ENCODE measurements around the gene CPNE4. TPM values are rescaled to one million over a fixed set of nuclear protein-coding genes. Genes with fewer than 3 reads are reported as not detected.

Gene CPNE4
- total and polyA plus RNA-seq, 4 donors, result 0.02 to 1.6 (median 0.29) TPM

- no peaks in the 10 kb centered on the region for H3K36me3 ChIP-seq (ENCODE audit: control insufficient read depth in 4 of 4, insufficient read depth in 4 of 4, low read length in 4 of 4)
- H3K9me3 ChIP-seq (ENCODE audit: control insufficient read depth in 4 of 4, insufficient read depth in 3 of 4, low read length in 3 of 4), result no peaks in the 10 kb centered on the region
- 70 to 81% methylated on average over 2 of the region's 2 CpGs for WGBS, 2 donors
- H3K9ac ChIP-seq (ENCODE audit: insufficient read depth in 1 of 2, low read length in 2 of 2), result no peak overlapping the region
- DNase-seq (no peak), ATAC-seq (ENCODE audit: insufficient read depth, low FRiP score) (no peak)
- no peaks in the 10 kb centered on the region for H3K4me1 ChIP-seq (ENCODE audit: control insufficient read depth in 5 of 5, insufficient read depth in 5 of 5, low read length in 5 of 5)
- H3K27ac ChIP-seq (ENCODE audit: low read depth in 1 of 2, low read length in 1 of 2), result no peak overlapping the region
- H3K27me3 ChIP-seq (ENCODE audit: control insufficient read depth in 3 of 3, insufficient read depth in 3 of 3, low read length in 2 of 3), result no peaks in the 10 kb centered on the region
- no peak for TF ChIP-seq CTCF (IDR thresholded peaks at IDR 0.05; ENCODE audit: control extremely low read depth, extremely low read depth)
- H3K4me3 ChIP-seq, result no peak overlapping the region
Observed at GRCh38 chr3:131912255-131912654, 122.6 kb downstream of the CPNE4 start.

GRCh38 chr3:131907796-131908195 is 127.0 kb downstream of the CPNE4 start:
- H3K9ac ChIP-seq (ENCODE audit: insufficient read depth in 1 of 2, low read length in 2 of 2), result no peak overlapping the region
- no peak for TF ChIP-seq CTCF (IDR thresholded peaks at IDR 0.05; ENCODE audit: control extremely low read depth, extremely low read depth)
- no peaks in the 10 kb centered on the region for H3K9me3 ChIP-seq (ENCODE audit: control insufficient read depth in 4 of 4, insufficient read depth in 3 of 4, low read length in 3 of 4)
- no peak overlapping the region for H3K27ac ChIP-seq (ENCODE audit: low read depth in 1 of 2, low read length in 1 of 2)
- H3K4me1 ChIP-seq (ENCODE audit: control insufficient read depth in 5 of 5, insufficient read depth in 5 of 5, low read length in 5 of 5), result no peaks in the 10 kb centered on the region
- ATAC-seq (ENCODE audit: insufficient read depth, low FRiP score) (no peak), DNase-seq (peak in 2 of 3 donors; percentile 19 to 49)
- no peaks in the 10 kb centered on the region for H3K27me3 ChIP-seq (ENCODE audit: control insufficient read depth in 3 of 3, insufficient read depth in 3 of 3, low read length in 2 of 3)
- H3K4me3 ChIP-seq, result no peak overlapping the region
- H3K36me3 ChIP-seq (ENCODE audit: control insufficient read depth in 4 of 4, insufficient read depth in 4 of 4, low read length in 4 of 4), result no peaks in the 10 kb centered on the region
- 41 to 90% methylated on average over 1 of the region's 1 CpG for WGBS, 2 donors

DNA sequence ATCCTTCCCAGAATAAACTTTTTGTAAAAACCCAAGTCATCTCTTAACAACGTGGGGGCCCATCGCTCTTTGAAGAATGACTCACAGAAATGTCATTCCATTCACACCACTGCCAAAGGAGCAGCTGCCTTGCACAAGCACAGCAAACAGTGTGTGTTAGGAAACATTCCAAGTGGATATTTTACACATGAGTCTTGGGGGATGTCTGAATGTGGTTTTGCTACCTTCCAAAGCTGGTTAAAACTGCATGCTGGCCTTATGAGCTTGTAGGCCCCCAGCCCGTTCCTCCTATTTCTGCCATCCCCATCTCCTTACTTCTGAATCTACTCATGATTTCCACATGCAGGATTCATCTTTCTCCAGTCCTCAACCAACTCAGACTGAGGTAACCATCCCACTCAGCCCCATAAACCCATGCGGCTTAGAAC is 130.8 kb downstream of the CPNE4 start:
- no peak overlapping the region for H3K9ac ChIP-seq (ENCODE audit: insufficient read depth in 1 of 2, low read length in 2 of 2)
- no peaks in the 10 kb centered on the region for H3K4me1 ChIP-seq (ENCODE audit: control insufficient read depth in 5 of 5, insufficient read depth in 5 of 5, low read length in 5 of 5)
- H3K27me3 ChIP-seq (ENCODE audit: control insufficient read depth in 3 of 3, insufficient read depth in 3 of 3, low read length in 2 of 3), result no peaks in the 10 kb centered on the region
- 75 to 90% methylated on average over 4 of the region's 4 CpGs for WGBS, 2 donors
- DNase-seq (peak in 1 of 3 donors; percentile 1), ATAC-seq (ENCODE audit: insufficient read depth, low FRiP score) (no peak)
- H3K27ac ChIP-seq (ENCODE audit: low read depth in 1 of 2, low read length in 1 of 2), result no peak overlapping the region
- no peak overlapping the region for H3K4me3 ChIP-seq
- no peaks in the 10 kb centered on the region for H3K36me3 ChIP-seq (ENCODE audit: control insufficient read depth in 4 of 4, insufficient read depth in 4 of 4, low read length in 4 of 4)
- TF ChIP-seq CTCF (IDR thresholded peaks at IDR 0.05; ENCODE audit: control extremely low read depth, extremely low read depth), result no peak
- H3K9me3 ChIP-seq (ENCODE audit: control insufficient read depth in 4 of 4, insufficient read depth in 3 of 4, low read length in 3 of 4), result no peaks in the 10 kb centered on the region

- Histone ChIP-seq H3K27me3 (ENCODE audit: control insufficient read depth in 3 of 3, insufficient read depth in 3 of 3, low read length in 2 of 3) (no peaks in the 10 kb centered on the region), H3K9me3 (ENCODE audit: control insufficient read depth in 4 of 4, insufficient read depth in 3 of 4, low read length in 3 of 4) (no peaks in the 10 kb centered on the region), H3K9ac (ENCODE audit: insufficient read depth in 1 of 2, low read length in 2 of 2) (no peak overlapping the region), H3K36me3 (ENCODE audit: control insufficient read depth in 4 of 4, insufficient read depth in 4 of 4, low read length in 4 of 4) (no peaks in the 10 kb centered on the region), H3K27ac (ENCODE audit: low read depth in 1 of 2, low read length in 1 of 2) (no peak overlapping the region), H3K4me1 (ENCODE audit: control insufficient read depth in 5 of 5, insufficient read depth in 5 of 5, low read length in 5 of 5) (no peaks in the 10 kb centered on the region), H3K4me3 (no peak overlapping the region)
- no peak for DNase-seq
- ATAC-seq (ENCODE audit: insufficient read depth, low FRiP score), result no peak
- TF ChIP-seq CTCF (IDR thresholded peaks at IDR 0.05; ENCODE audit: control extremely low read depth, extremely low read depth), result no peak
- 84 to 87% methylated on average over 1 of the region's 1 CpG for WGBS, 2 donors
Observed at GRCh38 chr3:131901686-131902085, 133.1 kb downstream of the CPNE4 start.

All from lung (tissue), 12 donors.